ENCODE results near the gene ZHX3.

ZHX3 gene, protein sequence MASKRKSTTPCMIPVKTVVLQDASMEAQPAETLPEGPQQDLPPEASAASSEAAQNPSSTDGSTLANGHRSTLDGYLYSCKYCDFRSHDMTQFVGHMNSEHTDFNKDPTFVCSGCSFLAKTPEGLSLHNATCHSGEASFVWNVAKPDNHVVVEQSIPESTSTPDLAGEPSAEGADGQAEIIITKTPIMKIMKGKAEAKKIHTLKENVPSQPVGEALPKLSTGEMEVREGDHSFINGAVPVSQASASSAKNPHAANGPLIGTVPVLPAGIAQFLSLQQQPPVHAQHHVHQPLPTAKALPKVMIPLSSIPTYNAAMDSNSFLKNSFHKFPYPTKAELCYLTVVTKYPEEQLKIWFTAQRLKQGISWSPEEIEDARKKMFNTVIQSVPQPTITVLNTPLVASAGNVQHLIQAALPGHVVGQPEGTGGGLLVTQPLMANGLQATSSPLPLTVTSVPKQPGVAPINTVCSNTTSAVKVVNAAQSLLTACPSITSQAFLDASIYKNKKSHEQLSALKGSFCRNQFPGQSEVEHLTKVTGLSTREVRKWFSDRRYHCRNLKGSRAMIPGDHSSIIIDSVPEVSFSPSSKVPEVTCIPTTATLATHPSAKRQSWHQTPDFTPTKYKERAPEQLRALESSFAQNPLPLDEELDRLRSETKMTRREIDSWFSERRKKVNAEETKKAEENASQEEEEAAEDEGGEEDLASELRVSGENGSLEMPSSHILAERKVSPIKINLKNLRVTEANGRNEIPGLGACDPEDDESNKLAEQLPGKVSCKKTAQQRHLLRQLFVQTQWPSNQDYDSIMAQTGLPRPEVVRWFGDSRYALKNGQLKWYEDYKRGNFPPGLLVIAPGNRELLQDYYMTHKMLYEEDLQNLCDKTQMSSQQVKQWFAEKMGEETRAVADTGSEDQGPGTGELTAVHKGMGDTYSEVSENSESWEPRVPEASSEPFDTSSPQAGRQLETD

GRCh38 chr20:41317546-41318270 lies at the start of gene ZHX3:
ZHX3 (minus strand) TSS chr20:41317731; CDS start chr20:41204916, 112,815 bp downstream.
- DNase-seq = peak; percentile 94

DNA sequence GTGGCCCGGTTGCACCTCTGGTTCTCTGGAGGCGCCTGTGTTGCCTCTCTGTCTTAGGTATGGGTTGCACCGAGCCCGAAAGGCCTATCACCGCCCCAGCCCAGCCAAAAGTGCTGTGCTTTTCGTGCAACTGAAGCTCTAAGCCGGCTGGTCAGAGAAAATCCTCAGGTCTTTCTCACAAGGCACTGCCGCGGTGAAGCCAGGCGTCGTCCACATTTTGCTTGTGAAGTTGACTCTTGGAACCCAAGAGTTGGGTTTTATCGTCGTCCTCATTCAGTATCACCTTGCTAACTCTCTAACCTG lies 49.8 kb upstream of the ZHX3 start:
- no peak for DNase-seq

GRCh38 chr20:41366546-41367392 lies 49.2 kb upstream of the ZHX3 start, which contains the start of gene EMILIN3:
EMILIN3 (minus strand) TSS chr20:41366818; CDS start chr20:41366634, 184 bp downstream.
- no peak for DNase-seq

GRCh38 chr20:41365777-41366545 lies 48.4 kb upstream of the ZHX3 start:
- no peak for DNase-seq

GRCh38 chr20:41364967-41365765 lies 47.6 kb upstream of the ZHX3 start:
- no peak for DNase-seq

DNA sequence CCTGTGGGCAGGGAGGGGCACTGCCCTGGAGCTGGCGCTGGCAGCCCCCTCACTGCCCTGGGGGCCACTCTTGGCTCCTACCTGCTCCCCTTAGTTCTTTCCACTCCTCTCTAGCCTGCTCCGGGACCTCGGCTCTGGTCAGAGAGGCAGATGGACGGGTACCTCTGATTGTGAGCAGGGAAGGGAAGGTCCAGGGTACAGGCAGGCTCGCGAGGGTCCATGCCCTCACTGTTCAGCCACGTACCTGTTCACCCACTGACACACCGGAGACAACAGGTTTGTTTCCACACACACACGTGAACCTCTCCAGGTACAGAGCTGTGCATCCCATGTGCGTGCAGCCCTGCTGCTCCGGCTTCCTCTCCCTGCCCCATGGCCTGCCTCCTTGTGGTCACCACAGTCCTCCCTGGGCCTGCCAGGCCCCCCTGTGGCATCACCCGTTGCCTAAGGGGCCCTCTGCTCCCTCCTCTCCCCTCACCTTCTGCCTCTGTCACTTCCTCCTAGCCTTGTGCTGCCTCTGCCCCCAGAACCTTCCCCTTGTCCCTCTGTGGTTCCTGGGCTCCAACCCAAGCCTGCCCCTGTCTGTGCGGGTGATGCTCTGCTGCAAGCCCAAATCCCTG lies 46.8 kb upstream of the ZHX3 start:
- DNase-seq = no peak

- no peak for DNase-seq
These were observed 46.1 kb upstream of the ZHX3 start for GRCh38 chr20:41363601-41364000.

DNA sequence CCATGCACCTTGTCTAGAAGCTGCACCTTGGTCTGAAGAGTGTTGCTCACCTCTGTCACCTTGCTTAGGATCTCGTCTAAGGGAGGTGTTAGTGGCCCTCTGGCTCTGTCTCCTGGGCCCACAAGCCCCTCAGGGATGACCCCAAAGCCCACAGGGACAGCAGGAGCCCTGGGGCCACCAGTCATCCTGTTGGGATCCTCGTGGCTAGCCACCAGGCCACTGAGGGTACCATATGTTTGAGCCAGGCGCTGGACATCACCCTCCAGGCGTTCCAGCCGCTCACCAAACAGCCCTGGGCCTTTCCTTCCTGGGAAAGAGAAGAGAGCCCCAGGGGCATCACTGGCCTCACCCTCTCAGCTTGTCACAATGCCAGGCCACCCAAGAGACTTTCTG lies 45.2 kb upstream of the ZHX3 start:
- no peak for DNase-seq

- DNase-seq = no peak
These were observed 44.5 kb upstream of the ZHX3 start for GRCh38 chr20:41361757-41362747.

- no peak for DNase-seq
These were observed 43.6 kb upstream of the ZHX3 start for GRCh38 chr20:41360831-41361756.

DNA sequence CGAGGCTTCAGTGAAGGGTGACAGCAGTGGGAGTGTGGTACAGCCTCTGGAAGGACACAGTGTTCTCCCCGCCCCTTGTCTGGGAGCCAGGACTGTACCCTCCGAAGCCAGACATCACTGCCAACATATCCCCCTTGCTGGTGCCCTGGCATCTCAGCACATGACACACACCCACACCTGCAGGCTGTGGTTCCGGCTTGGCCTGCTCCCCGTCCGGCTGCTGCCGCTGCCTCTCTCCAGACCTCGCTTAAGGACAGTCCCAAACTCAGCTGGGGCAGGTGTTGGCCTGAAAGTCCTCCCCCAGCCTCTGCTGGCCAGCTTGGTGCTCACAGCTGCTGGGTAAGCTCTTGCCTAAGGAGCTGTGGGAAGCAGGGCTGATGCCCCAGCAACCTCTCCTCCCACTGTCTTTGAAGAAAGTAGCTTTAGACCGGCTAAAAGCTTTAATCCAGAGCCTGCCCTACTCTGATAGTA lies 42.0 kb upstream of the ZHX3 start:
- no peak for DNase-seq

DNA sequence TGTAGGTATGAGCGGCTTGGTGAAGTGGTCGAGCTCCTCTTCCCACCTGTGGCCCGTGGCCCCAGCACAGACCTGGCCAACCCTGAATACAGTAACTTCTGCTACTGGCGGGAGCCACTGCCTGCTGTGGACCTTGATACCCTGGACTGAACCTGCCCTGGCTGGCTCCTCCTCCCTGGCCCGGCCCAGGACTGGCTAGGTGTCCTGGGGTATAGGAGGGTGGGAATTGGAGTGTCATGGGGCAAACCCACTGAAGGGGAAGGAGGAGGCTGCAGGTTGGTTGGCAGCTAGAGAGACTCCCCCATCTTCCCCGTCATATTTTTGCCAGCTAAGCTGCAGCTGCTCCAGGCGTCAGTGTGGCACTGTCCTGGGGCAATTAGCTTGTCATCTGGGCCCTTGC lies 41.2 kb upstream of the ZHX3 start:
- no peak for DNase-seq

- no peak for DNase-seq
These were observed 40.7 kb upstream of the ZHX3 start for GRCh38 chr20:41358230-41358629.

- no peak for DNase-seq
These were observed 40.1 kb upstream of the ZHX3 start for GRCh38 chr20:41357424-41358163.

DNA sequence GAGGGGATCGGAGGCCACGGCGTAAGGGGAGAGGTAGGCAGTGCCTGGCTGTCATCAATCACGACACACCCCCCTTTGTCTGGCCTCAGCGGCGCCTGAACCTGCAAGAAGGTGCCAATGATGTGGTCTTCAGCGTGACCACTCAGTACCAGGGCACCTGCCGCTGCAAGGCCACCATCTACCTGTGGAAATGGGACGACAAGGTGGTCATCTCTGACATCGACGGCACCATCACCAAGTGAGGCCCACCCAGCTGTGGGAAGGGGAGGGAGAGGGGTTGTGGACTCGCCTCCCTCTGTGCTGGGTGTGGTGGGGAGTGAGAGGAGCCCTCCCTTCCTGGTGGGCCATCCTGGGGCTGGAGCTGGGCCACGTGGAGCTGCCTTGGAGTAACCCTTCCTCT lies 39.4 kb upstream of the ZHX3 start:
- DNase-seq = no peak

- no peak for DNase-seq
These were observed 38.2 kb upstream of the ZHX3 start for GRCh38 chr20:41355598-41356203.
